ENCODE results near the gene PSMD5. TPM values are rescaled to one million over a fixed set of nuclear protein-coding genes. Genes with fewer than 3 reads are reported as not detected.
A peak's percentile ranks its signal among the peaks of the same experiment; 100 is the strongest.

Gene PSMD5
- total RNA-seq, 1 experiment from 2014 or later = 68.1 TPM

DNA sequence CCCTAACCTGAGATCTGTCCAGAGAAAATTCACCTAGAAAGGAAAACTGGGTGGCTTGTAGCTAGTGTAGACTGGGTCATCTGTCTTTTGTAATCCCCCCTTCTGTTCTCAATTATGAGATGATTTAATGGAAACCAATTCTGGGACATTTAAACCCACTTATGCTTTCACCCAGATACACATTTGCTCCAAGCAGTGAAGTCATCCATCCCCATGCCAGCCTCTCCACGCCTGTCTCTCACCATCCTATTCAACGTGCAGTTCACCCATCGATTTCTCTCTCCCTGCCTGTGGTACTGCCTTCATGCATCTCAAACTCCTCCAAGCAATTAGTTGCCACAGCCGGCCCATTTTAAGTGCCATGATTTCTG, 32.5 kb upstream of the PSMD5 start:
- BruUV-seq (replicated peaks) = no TSS peak
- ChIA-PET POLR2A (no interaction called here), CTCF (no interaction called here)
- H3K27me3 Mint-ChIP-seq (ENCODE audit: insufficient read depth, unreplicated experiment) = no peaks in the 10 kb centered on the region
- H3K9me3 ChIP-seq = no peaks in the 10 kb centered on the region
- no peak overlapping the region for H3K4me3 ChIP-seq (ENCODE audit: low read depth, low read length)
- no peaks in the 10 kb centered on the region for H3K27me3 ChIP-seq (replicated peaks; ENCODE audit: control insufficient read depth, insufficient read depth, low read length)
- no peak for TF ChIP-seq CTCF (IDR thresholded peaks at IDR 0.05; ENCODE audit: insufficient read depth in 1 of 2, low read depth in 1 of 2, low read length in 1 of 2, severe bottlenecking in 1 of 2, unreplicated experiment in 1 of 2)
- H3K4me3 Mint-ChIP-seq (ENCODE audit: unreplicated experiment) = peak overlapping the region; percentile 86
- no peak overlapping the region for H3K27ac Mint-ChIP-seq (ENCODE audit: unreplicated experiment)
- H3K9me3 Mint-ChIP-seq (ENCODE audit: unreplicated experiment) = no peaks in the 10 kb centered on the region
- DNase-seq = no peak
- peaks cover 40% of the 10 kb centered on the region for H3K4me1 ChIP-seq
- peaks cover 42% of the 10 kb centered on the region for H3K4me1 Mint-ChIP-seq (ENCODE audit: low read depth, unreplicated experiment)
- intact Hi-C loops (cut with micrococcal nuclease; ENCODE audit: unreplicated experiment) = no loop called here
- peaks cover 1% of the 10 kb centered on the region for H3K36me3 ChIP-seq (ENCODE audit: control insufficient read depth, insufficient read depth, low read length)
- H3K36me3 Mint-ChIP-seq (ENCODE audit: insufficient read depth, unreplicated experiment) = peaks cover 43% of the 10 kb centered on the region

- peaks cover 42% of the 10 kb centered on the region for H3K4me1 Mint-ChIP-seq (ENCODE audit: low read depth, unreplicated experiment)
- TF ChIP-seq CTCF (IDR thresholded peaks at IDR 0.05; ENCODE audit: insufficient read depth in 1 of 2, low read depth in 1 of 2, low read length in 1 of 2, severe bottlenecking in 1 of 2, unreplicated experiment in 1 of 2) = no peak
- peak overlapping the region; percentile 69 for H3K27ac Mint-ChIP-seq (ENCODE audit: unreplicated experiment)
- no TSS peak for BruUV-seq (replicated peaks)
- intact Hi-C loops (cut with micrococcal nuclease; ENCODE audit: unreplicated experiment) = no loop called here
- H3K9me3 Mint-ChIP-seq (ENCODE audit: unreplicated experiment) = no peaks in the 10 kb centered on the region
- no peak for DNase-seq
- H3K4me3 Mint-ChIP-seq (ENCODE audit: unreplicated experiment) = peak overlapping the region; percentile 86
- Histone ChIP-seq H3K27me3 (replicated peaks; ENCODE audit: control insufficient read depth, insufficient read depth, low read length) (no peaks in the 10 kb centered on the region), H3K4me3 (ENCODE audit: low read depth, low read length) (no peak overlapping the region), H3K9me3 (no peaks in the 10 kb centered on the region), H3K4me1 (peaks cover 40% of the 10 kb centered on the region), H3K36me3 (ENCODE audit: control insufficient read depth, insufficient read depth, low read length) (peaks cover 1% of the 10 kb centered on the region)
- peaks cover 45% of the 10 kb centered on the region for H3K36me3 Mint-ChIP-seq (ENCODE audit: insufficient read depth, unreplicated experiment)
- ChIA-PET CTCF (no interaction called here), POLR2A (no interaction called here)
- H3K27me3 Mint-ChIP-seq (ENCODE audit: insufficient read depth, unreplicated experiment) = no peaks in the 10 kb centered on the region
Observed at GRCh38 chr9:120874226-120875194, 31.8 kb upstream of the PSMD5 start.

GRCh38 chr9:120873512-120873911, 30.8 kb upstream of the PSMD5 start:
- no peak overlapping the region for H3K4me3 ChIP-seq (ENCODE audit: low read depth, low read length)
- intact Hi-C loops (cut with micrococcal nuclease; ENCODE audit: unreplicated experiment) = loop anchor here (1.0 kb wide), 1 partner anchor 30 kb away; no protein-coding TSS in a partner anchor
- H3K9me3 ChIP-seq = no peaks in the 10 kb centered on the region
- H3K4me1 ChIP-seq = peaks cover 38% of the 10 kb centered on the region
- no peaks in the 10 kb centered on the region for H3K27me3 Mint-ChIP-seq (ENCODE audit: insufficient read depth, unreplicated experiment)
- H3K36me3 Mint-ChIP-seq (ENCODE audit: insufficient read depth, unreplicated experiment) = peaks cover 55% of the 10 kb centered on the region
- no TSS peak for BruUV-seq (replicated peaks)
- no peak for TF ChIP-seq CTCF (IDR thresholded peaks at IDR 0.05; ENCODE audit: insufficient read depth in 1 of 2, low read depth in 1 of 2, low read length in 1 of 2, severe bottlenecking in 1 of 2, unreplicated experiment in 1 of 2)
- ChIA-PET POLR2A (interaction anchor here (0.9 kb wide), 1 partner anchor 80 kb away, joined by 3 read pairs; no protein-coding TSS in a partner anchor), CTCF (interaction anchor here (1.7 kb wide), 1 partner anchor 13 kb away, joined by 4 read pairs; no protein-coding TSS in a partner anchor)
- H3K9me3 Mint-ChIP-seq (ENCODE audit: unreplicated experiment) = no peaks in the 10 kb centered on the region
- DNase-seq = peak; percentile 59 to 78
- peak overlapping the region; percentile 17 for H3K4me3 Mint-ChIP-seq (ENCODE audit: unreplicated experiment)
- H3K36me3 ChIP-seq (ENCODE audit: control insufficient read depth, insufficient read depth, low read length) = peaks cover 1% of the 10 kb centered on the region
- no peaks in the 10 kb centered on the region for H3K27me3 ChIP-seq (replicated peaks; ENCODE audit: control insufficient read depth, insufficient read depth, low read length)
- H3K4me1 Mint-ChIP-seq (ENCODE audit: low read depth, unreplicated experiment) = peaks cover 33% of the 10 kb centered on the region
- H3K27ac Mint-ChIP-seq (ENCODE audit: unreplicated experiment) = peak overlapping the region; percentile 69
